Right renal pelvis (tissue), 4 donors: Measurements from ENCODE around the gene CCDC141. TPM values are rescaled to one million over a fixed set of nuclear protein-coding genes. Genes with fewer than 3 reads are reported as not detected.
"Not testable (repeated sequence)": the region's sequence is repeated elsewhere in the genome, so short reads cannot be mapped to it uniquely, and the experiment has no call there.

Experiments used
- DNase-seq, 4 donors: peaks; one replicate each; pipeline ENCODE4 v3.0.0-alpha.2; 2013; ENCODE audit warnings: low read depth in 4 of 4, low spot score in 3 of 4, missing footprints in 1 of 4
- polyA plus RNA-seq, 4 donors: library from polyadenylated mRNA; unstranded; fragments of 120-200 nt; gene quantifications; one replicate each; pipeline ENCODE4 v1.2.1, GENCODE V29; 2013; ENCODE audit not compliant: insufficient read length in 4 of 4

The CCDC141 gene
- polyA plus RNA-seq, 4 donors, result 0.13 to 0.21 (median 0.15) TPM

GRCh38 chr2:179037807-179038206 is 12.1 kb downstream of the CCDC141 start:
- no peak for DNase-seq

DNA sequence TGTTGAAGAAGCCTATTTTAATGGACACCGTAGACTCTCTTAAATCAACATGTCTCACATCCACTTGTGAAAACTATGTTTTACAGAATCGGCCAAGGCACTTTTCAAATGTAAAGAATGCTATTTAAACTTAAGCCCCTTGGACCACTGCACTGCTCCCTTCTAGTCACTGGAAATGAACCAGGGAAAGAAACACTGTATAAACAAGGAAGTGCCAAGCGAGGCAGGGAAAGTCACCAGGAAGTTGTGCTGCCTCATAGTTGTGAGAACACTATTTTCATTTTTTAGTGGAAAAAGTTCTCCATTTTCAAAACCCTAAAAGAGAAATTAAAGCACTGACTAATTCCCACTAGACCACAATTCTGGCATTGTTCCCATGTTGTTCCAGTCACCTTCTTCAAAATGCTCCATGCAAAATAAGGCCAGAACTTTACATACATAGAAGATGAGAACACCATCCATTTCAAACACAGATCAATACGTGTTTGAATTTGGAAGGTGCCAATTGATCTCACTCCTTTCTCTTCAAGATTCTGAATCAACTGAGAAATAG is 13.5 kb downstream of the CCDC141 start:
- no peak for DNase-seq

- no peak for DNase-seq
Measured at GRCh38 chr2:179031731-179032408, 18.1 kb downstream of the CCDC141 start.

DNA sequence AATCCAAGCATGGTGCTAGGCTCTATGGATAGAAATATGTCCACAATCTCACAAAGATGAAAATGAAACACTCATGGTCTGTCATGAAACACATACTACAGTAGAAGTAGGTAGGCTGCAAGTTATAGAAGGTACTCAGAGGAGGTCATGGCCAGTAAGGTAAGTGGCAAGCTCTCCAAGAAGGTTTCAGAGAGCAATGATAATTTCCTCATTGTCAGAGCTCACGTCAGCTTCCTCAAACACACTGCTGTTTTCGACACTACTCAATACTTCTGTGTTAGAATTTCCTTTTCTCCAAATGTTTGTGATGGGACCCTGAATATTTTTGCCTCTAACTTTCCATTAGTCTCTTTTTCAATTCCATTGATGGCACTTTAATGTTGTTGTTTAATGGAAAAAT is 25.5 kb downstream of the CCDC141 start:
- DNase-seq, result no peak

- no peak for DNase-seq
Measured at GRCh38 chr2:179022685-179023084, 27.3 kb downstream of the CCDC141 start.

- no peak for DNase-seq
Measured at GRCh38 chr2:179021258-179021657, 28.7 kb downstream of the CCDC141 start.

DNA sequence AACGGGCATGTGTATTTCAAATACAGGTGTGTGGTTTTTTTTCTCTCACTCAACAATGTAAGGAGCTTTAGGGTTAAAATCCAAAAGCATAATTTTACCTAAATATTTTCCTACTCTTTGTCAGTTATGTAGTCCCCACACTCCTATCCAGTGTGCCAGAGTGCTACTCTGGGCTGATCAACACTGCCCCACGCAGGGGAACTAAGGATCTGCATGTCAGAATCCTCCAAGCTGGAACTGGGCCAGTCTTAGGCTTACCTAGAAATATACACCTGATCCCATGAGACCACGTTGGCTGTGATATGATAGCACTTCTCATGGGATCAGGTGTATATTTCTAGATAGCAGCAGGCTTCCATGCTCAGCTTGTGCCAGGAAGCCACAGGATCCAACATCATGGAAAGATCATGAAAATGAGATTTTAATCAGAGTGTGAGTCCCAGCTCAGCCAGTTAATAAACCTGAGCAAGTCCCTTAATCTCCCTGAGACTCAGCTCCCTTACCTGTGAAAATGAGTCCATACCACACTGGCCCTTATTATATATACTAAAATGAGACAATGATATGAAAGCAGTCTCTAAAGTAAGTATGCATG is 29.7 kb downstream of the CCDC141 start:
- no peak for DNase-seq

GRCh38 chr2:179019260-179019659 is 30.7 kb downstream of the CCDC141 start:
- DNase-seq, result no peak

DNA sequence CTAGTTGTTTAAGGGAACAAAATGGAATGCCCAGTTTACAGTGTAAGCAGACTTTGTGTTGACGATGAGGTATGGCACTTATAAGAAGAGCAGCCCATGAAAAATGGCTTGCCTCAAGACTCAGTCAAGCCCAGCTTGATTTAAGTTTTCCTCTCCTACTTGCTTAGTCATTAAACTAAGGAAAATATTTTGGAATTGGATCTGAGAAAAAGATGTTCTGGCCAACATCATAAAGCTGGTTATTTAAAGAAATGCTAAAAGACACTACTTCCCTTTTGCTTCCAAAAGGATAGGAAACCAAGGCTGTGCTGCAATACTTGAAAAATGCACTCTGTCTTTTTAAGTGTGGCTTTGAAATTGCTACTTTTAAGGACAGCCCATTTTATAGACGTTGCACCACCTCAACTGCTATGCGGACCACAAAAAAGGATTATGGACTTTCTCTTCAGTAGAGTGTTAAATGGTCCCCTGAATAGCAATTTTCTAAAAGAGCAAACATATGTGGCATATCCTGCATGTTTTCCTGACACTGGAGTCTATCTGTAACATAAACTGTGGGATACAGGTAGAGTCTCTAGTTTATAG is 32.1 kb downstream of the CCDC141 start:
- DNase-seq, result no peak

- not testable (repeated sequence) for DNase-seq
Measured at GRCh38 chr2:179014189-179014588, 35.7 kb downstream of the CCDC141 start.

GRCh38 chr2:179005976-179006375 is 44.0 kb downstream of the CCDC141 start:
- no peak for DNase-seq

DNA sequence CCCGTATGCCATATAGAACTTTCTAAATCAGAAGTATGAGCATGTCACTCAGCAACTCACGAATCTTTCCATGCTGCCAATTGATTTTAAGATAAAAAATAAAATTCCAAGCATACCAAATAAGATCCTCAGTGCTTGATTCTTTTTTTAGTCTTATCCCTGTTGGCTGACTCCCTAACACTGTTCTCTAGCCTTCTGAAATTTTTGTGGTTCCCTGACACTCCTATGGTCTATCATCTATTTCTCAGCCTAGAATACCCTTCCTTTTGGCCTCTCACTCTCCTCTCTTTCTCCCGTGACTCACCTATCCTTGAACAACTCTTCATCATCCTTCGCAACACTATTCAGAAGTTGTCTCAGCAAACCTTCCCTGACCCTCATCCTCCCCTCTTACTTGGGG is 50.5 kb downstream of the CCDC141 start:
- DNase-seq, result no peak

DNA sequence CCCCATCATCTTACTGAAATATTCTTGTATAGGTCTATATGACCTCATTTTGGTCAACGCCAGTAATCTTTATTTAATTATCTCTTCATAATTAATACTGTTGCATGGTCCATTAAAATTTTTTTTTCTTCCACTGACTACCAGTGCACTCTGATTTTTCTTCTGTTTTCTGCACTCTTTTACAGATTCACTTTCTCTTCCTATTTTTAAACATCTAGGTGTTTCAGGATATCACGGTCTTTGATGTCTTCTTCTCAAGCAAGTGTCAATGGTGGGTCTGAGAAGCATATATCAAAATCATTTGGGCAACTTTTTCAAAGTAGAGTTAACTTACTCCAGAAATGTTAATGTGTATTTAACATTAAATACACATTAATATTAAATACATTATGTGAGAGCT is 51.4 kb downstream of the CCDC141 start:
- no peak for DNase-seq

GRCh38 chr2:178997477-178997876 is 52.5 kb downstream of the CCDC141 start:
- no peak for DNase-seq

GRCh38 chr2:178997067-178997466 is 52.9 kb downstream of the CCDC141 start:
- DNase-seq, result no peak

DNA sequence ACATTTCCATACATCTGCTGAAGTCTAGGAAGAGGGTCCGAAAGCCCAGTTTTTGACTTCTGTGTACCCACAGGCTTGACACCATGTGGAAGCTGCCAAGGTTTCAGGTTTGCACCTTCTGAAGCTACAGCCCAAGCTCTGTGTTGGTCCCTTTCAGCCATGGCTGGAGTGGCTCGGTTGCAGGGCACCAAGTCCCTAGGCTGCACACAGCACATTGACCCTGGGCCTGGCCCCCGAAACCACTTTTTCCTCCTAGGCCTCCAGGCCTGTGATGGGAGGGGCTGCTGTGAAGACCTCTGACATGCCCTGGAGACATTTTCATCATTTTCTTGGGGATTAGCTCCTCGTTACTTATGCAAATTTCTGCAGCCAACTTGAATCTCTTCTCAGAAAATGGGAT is 55.7 kb downstream of the CCDC141 start:
- DNase-seq, result no peak

DNA sequence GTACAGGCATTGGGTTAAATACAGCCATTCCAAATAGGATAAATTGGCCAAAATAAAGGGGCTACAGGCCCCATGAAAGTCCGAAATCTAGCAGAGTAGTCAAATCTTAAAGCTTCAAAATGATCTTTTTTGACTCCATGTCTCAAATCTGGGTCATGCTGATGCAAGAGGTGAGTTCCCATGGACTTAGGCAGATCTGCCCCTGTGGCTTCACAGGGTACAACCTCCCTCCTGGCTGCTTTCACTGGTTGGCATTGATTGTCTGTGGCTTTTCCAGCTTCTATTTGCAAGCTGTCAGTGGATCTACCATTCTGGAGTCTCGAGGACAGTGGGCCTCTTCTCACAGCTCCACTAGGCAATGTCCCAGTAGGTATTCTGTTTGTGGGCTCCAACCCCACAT is 56.1 kb downstream of the CCDC141 start:
- DNase-seq, result no peak

GRCh38 chr2:178992719-178993118 is 57.2 kb downstream of the CCDC141 start:
- DNase-seq, result not testable (repeated sequence)

- DNase-seq, result no peak
Measured at GRCh38 chr2:178990533-178991241, 59.2 kb downstream of the CCDC141 start.

- DNase-seq, result not testable (repeated sequence)
Measured at GRCh38 chr2:178989424-178989823, 60.5 kb downstream of the CCDC141 start.

GRCh38 chr2:178982652-178983051 is 67.3 kb downstream of the CCDC141 start:
- not testable (repeated sequence) for DNase-seq
